Hepatocyte (in vitro differentiated cells): ENCODE results near the gene TREM1.

Experiments
- EZH2 ChIP-seq: fragments of 200-600 bp; sonication (generic); IDR thresholded peaks from 2 replicates; pipeline ENCODE4 v1.6.1; 2016; ENCODE audit warnings: antibody characterized with exemption, mild to moderate bottlenecking, borderline replicate concordance
- TF ChIP-seq, protein P1 (sequence below): fragments of 200-600 bp; sonication (generic); IDR thresholded peaks from 2 replicates; pipeline ENCODE4 v1.5.1; 2016; ENCODE audit warnings: antibody characterized with exemption, mild to moderate bottlenecking; ENCODE audit not compliant: poor library complexity

DNA sequence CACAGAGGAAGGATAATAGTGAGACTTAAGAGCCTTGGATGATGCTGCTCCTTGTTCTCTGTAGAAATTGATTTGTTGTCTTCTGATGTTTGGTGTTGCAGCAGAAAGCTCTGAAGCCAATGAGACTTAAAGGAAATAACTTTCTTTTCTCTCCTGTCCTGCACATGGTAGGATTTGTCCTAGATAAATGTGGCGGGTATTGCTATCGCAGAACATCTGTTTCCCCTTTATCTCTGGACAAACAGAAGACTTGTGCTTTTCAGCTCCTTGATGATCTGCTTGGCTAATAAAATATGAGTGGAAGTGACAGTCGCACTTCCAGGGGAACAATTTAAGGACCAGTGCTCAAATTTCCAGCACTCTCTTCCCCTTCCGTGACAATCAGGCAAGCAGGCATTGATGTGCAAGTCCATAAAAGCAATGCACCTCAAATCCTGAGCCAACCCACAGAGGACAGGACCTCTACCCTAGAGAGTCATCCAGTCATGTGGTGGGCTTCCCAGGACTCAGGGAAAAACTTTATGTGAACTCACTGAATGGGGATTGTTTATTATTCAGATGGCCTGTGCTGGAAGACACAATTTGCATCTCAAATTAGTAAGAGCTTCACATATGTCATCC is 39.1 kb upstream of the TREM1 start:
- TF ChIP-seq EZH2 = no peak
- TF ChIP-seq, protein P1, sequence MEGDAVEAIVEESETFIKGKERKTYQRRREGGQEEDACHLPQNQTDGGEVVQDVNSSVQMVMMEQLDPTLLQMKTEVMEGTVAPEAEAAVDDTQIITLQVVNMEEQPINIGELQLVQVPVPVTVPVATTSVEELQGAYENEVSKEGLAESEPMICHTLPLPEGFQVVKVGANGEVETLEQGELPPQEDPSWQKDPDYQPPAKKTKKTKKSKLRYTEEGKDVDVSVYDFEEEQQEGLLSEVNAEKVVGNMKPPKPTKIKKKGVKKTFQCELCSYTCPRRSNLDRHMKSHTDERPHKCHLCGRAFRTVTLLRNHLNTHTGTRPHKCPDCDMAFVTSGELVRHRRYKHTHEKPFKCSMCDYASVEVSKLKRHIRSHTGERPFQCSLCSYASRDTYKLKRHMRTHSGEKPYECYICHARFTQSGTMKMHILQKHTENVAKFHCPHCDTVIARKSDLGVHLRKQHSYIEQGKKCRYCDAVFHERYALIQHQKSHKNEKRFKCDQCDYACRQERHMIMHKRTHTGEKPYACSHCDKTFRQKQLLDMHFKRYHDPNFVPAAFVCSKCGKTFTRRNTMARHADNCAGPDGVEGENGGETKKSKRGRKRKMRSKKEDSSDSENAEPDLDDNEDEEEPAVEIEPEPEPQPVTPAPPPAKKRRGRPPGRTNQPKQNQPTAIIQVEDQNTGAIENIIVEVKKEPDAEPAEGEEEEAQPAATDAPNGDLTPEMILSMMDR = no peak
